NT2/D1 (cell line): ENCODE data around the gene COL8A1.

Source experiments
- SUZ12 ChIP-seq: IDR thresholded peaks from 2 replicates; pipeline ENCODE4 v1.6.1; 2011; ENCODE audit not compliant: insufficient read length, insufficient read depth; ENCODE audit errors: extremely low read depth
- ZNF274 ChIP-seq: IDR thresholded peaks from 2 replicates; pipeline ENCODE4 v1.6.1; 2011; ENCODE audit warnings: mild to moderate bottlenecking, low read depth, low read length

DNA sequence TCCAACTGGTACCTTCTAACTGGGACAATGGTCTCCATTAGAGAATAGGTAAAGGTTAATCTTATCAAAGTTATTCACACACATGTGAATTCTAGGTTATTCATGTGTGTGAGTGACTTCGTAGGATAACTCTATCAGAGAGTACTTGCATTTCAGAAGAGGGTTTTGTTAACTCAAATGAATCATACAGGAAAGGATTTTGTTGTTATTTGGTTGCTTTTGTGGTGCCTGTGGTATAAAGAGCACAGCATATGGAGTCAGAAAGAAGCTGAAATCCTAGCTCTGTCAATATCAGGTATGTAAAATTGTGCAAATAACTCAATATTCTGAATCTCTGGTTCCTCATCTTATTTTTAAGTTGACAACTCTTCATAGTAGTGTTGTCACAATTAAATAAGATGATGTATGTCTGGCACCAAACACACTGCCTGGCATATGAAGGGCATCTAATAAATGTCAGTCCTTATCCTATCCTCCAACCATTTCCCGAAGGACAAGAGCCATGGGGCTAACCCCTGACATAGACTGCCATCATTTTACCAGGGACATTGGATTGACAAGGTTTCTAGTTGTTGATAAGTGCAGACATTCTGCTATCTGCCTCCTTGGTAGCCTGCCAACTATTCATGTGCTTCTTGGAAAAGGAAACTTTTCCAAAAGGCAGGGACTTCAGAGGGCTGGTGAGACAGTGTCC is 130.6 kb downstream of the COL8A1 start:
- no peak for TF ChIP-seq SUZ12
- TF ChIP-seq ZNF274: no peak
